Effector memory CD8-positive, alpha-beta T cell (primary cell): ENCODE results near the gene CCDC69.

ENCODE experiments used
- ATAC-seq: fragments of 150-1000 bp; cut with Tn5 transposase; replicated peaks from 2 replicates; pipeline ENCODE4 v1.10.0; 2021; ENCODE audit warnings: mild to moderate bottlenecking, moderate library complexity
- DNase-seq, 3 experiments: peaks; one replicate each; pipeline ENCODE4 v3.0.0; 2021
- H3K27ac Mint-ChIP-seq, 2 donors: one replicate each; pipeline ENCODE4 v1.8.0; 2022; ENCODE audit warnings: mild to moderate bottlenecking in 2 of 2, mixed read lengths in 2 of 2, moderate library complexity in 2 of 2
- H3K27me3 Mint-ChIP-seq, 2 donors: one replicate each; pipeline ENCODE4 v1.8.0; 2022; ENCODE audit warnings: mixed read lengths in 2 of 2
- H3K36me3 Mint-ChIP-seq: one replicate; pipeline ENCODE4 v1.8.0; 2022; ENCODE audit warnings: mild to moderate bottlenecking, moderate library complexity, mixed read lengths; ENCODE audit not compliant: insufficient read depth
- H3K4me1 Mint-ChIP-seq, 2 donors: one replicate each; pipeline ENCODE4 v1.8.0; 2022; ENCODE audit warnings: low read depth in 2 of 2, mixed read lengths in 2 of 2
- H3K4me3 Mint-ChIP-seq, 2 donors: one replicate each; pipeline ENCODE4 v1.8.0; 2022; ENCODE audit warnings: mild to moderate bottlenecking in 2 of 2, mixed read lengths in 2 of 2, moderate library complexity in 2 of 2
- H3K9me3 Mint-ChIP-seq, 2 donors: one replicate each; pipeline ENCODE4 v1.8.0; 2022; ENCODE audit warnings: mixed read lengths in 2 of 2

CCDC69 gene

DNA sequence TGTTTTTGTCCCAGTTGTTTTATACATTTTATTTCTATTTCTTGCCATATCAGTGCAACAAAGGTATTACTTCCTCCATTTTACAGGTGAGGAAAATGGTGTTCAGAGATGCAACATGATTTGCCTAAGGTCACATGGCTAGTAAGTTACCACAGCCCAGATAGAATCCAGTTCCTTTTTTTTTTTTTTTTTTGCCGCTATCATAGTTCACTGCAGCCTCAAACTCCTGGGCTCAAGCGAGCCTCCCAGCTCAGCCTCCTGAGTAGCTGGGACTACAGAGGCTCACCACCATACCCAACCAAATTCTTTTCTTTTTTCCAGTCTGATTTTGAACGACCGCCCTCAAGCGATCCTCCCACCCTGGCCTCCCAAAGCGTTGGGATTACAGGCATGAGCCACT lies 480 bp upstream of the CCDC69 start:
- Mint-ChIP-seq H3K36me3 (peaks cover 9% of the 10 kb centered on the region), H3K27ac (peak overlapping the region; percentile 92 to 93), H3K27me3 (no peaks in the 10 kb centered on the region), H3K4me1 (peaks cover 45% of the 10 kb centered on the region in 2 donors), H3K9me3 (no peaks in the 10 kb centered on the region), H3K4me3 (peak overlapping the region; percentile 79 to 80)
- peak; percentile 39 for ATAC-seq
- DNase-seq: no peak

DNA sequence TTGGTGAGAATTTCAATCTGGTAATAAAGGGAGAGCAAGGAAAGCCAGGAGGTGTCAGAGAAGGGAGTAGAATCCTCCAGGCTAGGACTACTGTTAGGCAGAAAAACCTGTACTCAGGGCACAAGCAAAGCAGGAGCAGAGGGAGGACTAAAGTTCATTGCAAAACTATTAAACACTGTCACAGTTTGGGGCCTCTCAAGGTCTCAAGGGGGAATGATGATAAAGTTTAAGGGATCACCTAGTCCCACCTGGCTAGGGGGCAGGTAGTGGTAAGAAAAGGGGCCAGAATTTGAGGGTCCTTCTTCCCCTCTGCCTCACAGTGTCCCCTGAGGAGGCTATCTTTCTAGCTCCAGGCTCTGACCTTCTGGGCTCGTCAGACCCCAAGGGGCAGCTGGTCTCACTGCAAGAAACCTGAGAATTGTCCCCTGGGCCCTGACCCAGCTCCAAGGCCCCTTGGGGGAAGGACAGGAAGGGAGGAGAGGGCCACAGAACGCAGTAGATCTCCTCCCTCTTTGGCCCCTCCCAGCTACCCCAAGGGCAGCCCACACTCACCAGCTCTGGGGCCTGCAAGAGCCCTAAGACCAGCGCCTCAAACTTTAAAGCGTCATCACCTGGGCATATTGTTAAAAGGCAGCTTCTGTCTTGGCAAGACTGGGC lies 974 bp downstream of the CCDC69 start:
- peak; percentile 23 to 38 (median 34) for DNase-seq
- H3K4me1 Mint-ChIP-seq: peaks cover 60% of the 10 kb centered on the region in 2 donors
- peak overlapping the region; percentile 92 to 93 for H3K27ac Mint-ChIP-seq
- H3K9me3 Mint-ChIP-seq: no peaks in the 10 kb centered on the region
- H3K4me3 Mint-ChIP-seq: peak overlapping the region; percentile 79 to 80
- ATAC-seq: peak; percentile 73
- peaks cover 9% of the 10 kb centered on the region for H3K36me3 Mint-ChIP-seq
- no peaks in the 10 kb centered on the region for H3K27me3 Mint-ChIP-seq

GRCh38 chr5:151222054-151222789 lies 1.7 kb downstream of the CCDC69 start:
- peak overlapping the region; percentile 92 to 93 for H3K27ac Mint-ChIP-seq
- H3K27me3 Mint-ChIP-seq: no peaks in the 10 kb centered on the region
- H3K4me3 Mint-ChIP-seq: peak overlapping the region; percentile 79 to 80
- no peak for ATAC-seq
- peaks cover 65 to 67% of the 10 kb centered on the region in 2 donors for H3K4me1 Mint-ChIP-seq
- DNase-seq: no peak
- H3K36me3 Mint-ChIP-seq: peaks cover 14% of the 10 kb centered on the region
- H3K9me3 Mint-ChIP-seq: no peaks in the 10 kb centered on the region

- DNase-seq (no peak), ATAC-seq (no peak)
- H3K36me3 Mint-ChIP-seq: peaks cover 16% of the 10 kb centered on the region
- H3K4me3 Mint-ChIP-seq: peak overlapping the region; percentile 79 to 80
- H3K27me3 Mint-ChIP-seq: no peaks in the 10 kb centered on the region
- H3K4me1 Mint-ChIP-seq: peaks cover 68 to 71% of the 10 kb centered on the region in 2 donors
- H3K9me3 Mint-ChIP-seq: no peaks in the 10 kb centered on the region
- peak overlapping the region; percentile 92 to 93 for H3K27ac Mint-ChIP-seq
Observed at GRCh38 chr5:151221574-151221973, 2.3 kb downstream of the CCDC69 start.

GRCh38 chr5:151219789-151220188 lies 4.1 kb downstream of the CCDC69 start:
- ATAC-seq: no peak

DNA sequence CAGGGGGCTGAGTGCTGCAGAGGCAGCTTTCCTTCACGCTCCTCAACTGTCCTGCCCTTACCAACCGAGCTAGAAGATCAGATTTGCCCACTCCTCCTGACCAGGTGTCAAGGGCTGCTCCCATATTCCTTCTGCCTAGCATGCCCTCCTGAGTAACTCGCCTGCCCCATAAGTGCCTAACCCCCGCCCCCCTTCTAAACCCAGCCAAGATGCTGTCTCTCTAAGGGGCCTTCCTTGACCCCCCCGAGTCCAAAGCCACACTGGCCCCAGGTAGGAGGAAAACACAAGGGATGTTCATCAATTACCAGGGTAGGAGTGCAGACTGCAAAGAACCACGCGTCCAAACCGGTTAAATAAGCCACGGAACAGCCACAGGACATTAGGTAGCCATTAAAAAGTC lies 4.8 kb downstream of the CCDC69 start:
- Mint-ChIP-seq H3K27ac (peak overlapping the region; percentile 92 to 93), H3K4me3 (peak overlapping the region; percentile 53 to 64), H3K36me3 (peaks cover 28% of the 10 kb centered on the region), H3K4me1 (peaks cover 82% of the 10 kb centered on the region in 2 donors), H3K27me3 (no peaks in the 10 kb centered on the region), H3K9me3 (no peaks in the 10 kb centered on the region)
- ATAC-seq (no peak), DNase-seq (no peak)

More at GRCh38 chr5:151219789-151220188, 4.1 kb downstream of the CCDC69 start:
- H3K4me1 Mint-ChIP-seq: peaks cover 76 to 80% of the 10 kb centered on the region in 2 donors
- H3K4me3 Mint-ChIP-seq: peak overlapping the region; percentile 79 to 80
- H3K36me3 Mint-ChIP-seq: peaks cover 21% of the 10 kb centered on the region
- no peaks in the 10 kb centered on the region for H3K9me3 Mint-ChIP-seq
- peak overlapping the region; percentile 92 to 93 for H3K27ac Mint-ChIP-seq
- no peaks in the 10 kb centered on the region for H3K27me3 Mint-ChIP-seq
- no peak for DNase-seq

- Mint-ChIP-seq H3K4me3 (peak overlapping the region; percentile 64 to 68), H3K4me1 (peaks cover 87 to 89% of the 10 kb centered on the region in 2 donors), H3K27ac (peak overlapping the region; percentile 92 to 93), H3K27me3 (no peaks in the 10 kb centered on the region), H3K9me3 (no peaks in the 10 kb centered on the region), H3K36me3 (peaks cover 37% of the 10 kb centered on the region)
- ATAC-seq (no peak), DNase-seq (no peak)
Observed at GRCh38 chr5:151218177-151218576, 5.7 kb downstream of the CCDC69 start.

- Mint-ChIP-seq H3K27ac (peak overlapping the region; percentile 83 to 92), H3K36me3 (peaks cover 48% of the 10 kb centered on the region), H3K27me3 (no peaks in the 10 kb centered on the region), H3K4me1 (peaks cover 83 to 86% of the 10 kb centered on the region in 2 donors), H3K9me3 (no peaks in the 10 kb centered on the region), H3K4me3 (peak overlapping the region; percentile 34 to 53)
- no peak for ATAC-seq
- DNase-seq: no peak
Observed at GRCh38 chr5:151216781-151217180, 7.1 kb downstream of the CCDC69 start.

DNA sequence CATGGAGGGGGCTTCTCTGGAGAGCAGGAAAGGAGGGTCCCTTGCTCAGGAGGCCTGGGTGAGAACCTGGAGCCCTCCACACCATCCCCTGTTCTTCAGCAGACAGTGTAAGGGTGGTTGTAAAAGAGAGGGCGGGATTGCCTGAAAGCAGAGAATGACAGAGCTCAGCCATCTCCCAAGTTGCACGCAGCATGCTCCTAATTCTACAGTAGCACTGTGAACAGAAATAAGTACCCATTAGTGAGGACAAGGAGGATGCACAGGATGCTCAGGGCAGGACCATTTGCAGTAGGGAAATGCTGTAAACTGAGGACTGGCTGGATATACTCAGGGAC lies 8.4 kb downstream of the CCDC69 start:
- peak overlapping the region; percentile 83 to 92 for H3K27ac Mint-ChIP-seq
- DNase-seq: no peak
- peaks cover 50% of the 10 kb centered on the region for H3K36me3 Mint-ChIP-seq
- ATAC-seq: no peak
- H3K27me3 Mint-ChIP-seq: no peaks in the 10 kb centered on the region
- H3K4me1 Mint-ChIP-seq: peaks cover 78 to 81% of the 10 kb centered on the region in 2 donors
- H3K4me3 Mint-ChIP-seq: peak overlapping the region; percentile 75 to 94
- H3K9me3 Mint-ChIP-seq: no peaks in the 10 kb centered on the region

DNA sequence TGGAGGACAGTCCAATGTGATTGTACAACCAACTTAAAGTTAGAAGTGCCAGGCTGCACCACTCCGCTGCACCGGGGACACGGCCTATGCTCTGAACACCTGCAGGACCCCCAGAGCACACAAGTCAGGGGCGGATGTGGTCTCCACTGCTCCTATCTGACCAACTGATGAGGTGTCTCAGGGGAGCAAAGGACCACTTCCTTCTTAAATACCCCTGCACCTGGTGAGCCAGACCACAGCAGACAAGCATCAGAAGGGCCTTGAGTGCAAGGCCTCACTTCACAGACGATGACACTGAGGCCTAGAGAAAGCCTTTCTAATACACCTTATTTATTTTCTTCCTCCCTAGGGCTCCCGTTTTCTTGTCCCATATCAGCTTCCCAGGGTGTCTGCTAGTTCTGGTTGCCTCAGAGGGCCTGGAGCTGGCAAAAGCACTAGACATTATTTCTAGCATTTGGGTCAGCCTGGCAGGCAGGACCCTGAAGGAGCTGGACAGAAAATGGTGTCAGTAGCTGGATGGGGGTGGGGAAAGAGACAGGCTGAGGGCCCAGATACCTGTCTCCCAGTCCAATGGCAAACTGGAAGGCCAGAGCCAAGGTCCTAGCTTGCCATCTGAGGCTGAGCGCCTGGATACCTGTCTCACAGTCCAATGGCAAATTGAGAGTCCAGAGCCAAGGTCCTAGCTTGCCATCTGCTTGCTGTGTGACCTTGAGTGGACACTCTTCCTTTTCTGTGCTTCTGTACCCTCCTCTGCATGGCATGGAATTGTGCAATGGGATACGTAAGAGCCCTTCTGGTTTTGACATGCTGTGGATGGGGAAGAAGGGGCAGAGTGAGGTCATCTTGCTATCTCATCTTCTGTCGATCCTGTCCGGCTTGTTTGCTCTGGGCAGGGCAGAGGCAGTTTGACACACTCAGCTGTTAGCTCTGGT lies 9.0 kb downstream of the CCDC69 start:
- Mint-ChIP-seq H3K4me3 (peak overlapping the region; percentile 75 to 94), H3K4me1 (peaks cover 71 to 76% of the 10 kb centered on the region in 2 donors), H3K27ac (peak overlapping the region; percentile 83 to 92), H3K9me3 (no peaks in the 10 kb centered on the region), H3K27me3 (no peaks in the 10 kb centered on the region), H3K36me3 (peaks cover 47% of the 10 kb centered on the region)
- peak; percentile 33 to 38 (median 34) for DNase-seq
- peak; percentile 27 for ATAC-seq

- peak overlapping the region; percentile 83 to 92 for H3K27ac Mint-ChIP-seq
- peak; percentile 79 to 83 (median 80) for DNase-seq
- peaks cover 44% of the 10 kb centered on the region for H3K36me3 Mint-ChIP-seq
- H3K4me1 Mint-ChIP-seq: peaks cover 68 to 78% of the 10 kb centered on the region in 2 donors
- H3K9me3 Mint-ChIP-seq: no peaks in the 10 kb centered on the region
- H3K27me3 Mint-ChIP-seq: no peaks in the 10 kb centered on the region
- peak overlapping the region; percentile 75 to 94 for H3K4me3 Mint-ChIP-seq
- peak; percentile 84 for ATAC-seq
Observed at GRCh38 chr5:151213803-151214613, 9.9 kb downstream of the CCDC69 start.

GRCh38 chr5:151212406-151212798 lies 11.5 kb downstream of the CCDC69 start:
- peaks cover 66 to 75% of the 10 kb centered on the region in 2 donors for H3K4me1 Mint-ChIP-seq
- no peaks in the 10 kb centered on the region for H3K9me3 Mint-ChIP-seq
- no peaks in the 10 kb centered on the region for H3K27me3 Mint-ChIP-seq
- H3K36me3 Mint-ChIP-seq: peaks cover 40% of the 10 kb centered on the region
- ATAC-seq: no peak
- DNase-seq: no peak
- H3K27ac Mint-ChIP-seq: peak overlapping the region; percentile 83 to 92
- H3K4me3 Mint-ChIP-seq: peak overlapping the region; percentile 75 to 94
